Left hindlimb (tissue), 1 donor: ENCODE data around the gene COMP.
A peak's percentile ranks its signal among the peaks of the same experiment; 100 is the strongest.

Source experiments
- DNase-seq: peaks from one replicate; pipeline ENCODE4 v3.0.0-alpha.2; 2018

Gene COMP

GRCh38 chr19:18768997-18769891 is 21.9 kb downstream of the COMP start:
- DNase-seq = no peak

GRCh38 chr19:18768046-18768771 is 22.9 kb downstream of the COMP start:
- DNase-seq = no peak

- no peak for DNase-seq
Measured at GRCh38 chr19:18765224-18765623, 25.9 kb downstream of the COMP start.

- no peak for DNase-seq
Measured at GRCh38 chr19:18764591-18765051, 26.5 kb downstream of the COMP start.

- DNase-seq = no peak
Measured at GRCh38 chr19:18763674-18764590, 27.2 kb downstream of the COMP start.

GRCh38 chr19:18762125-18763023 is 28.7 kb downstream of the COMP start:
- peak; percentile 90 for DNase-seq

- DNase-seq = no peak
Measured at GRCh38 chr19:18761531-18762110, 29.5 kb downstream of the COMP start.

GRCh38 chr19:18760440-18761383 is 30.4 kb downstream of the COMP start:
- DNase-seq = no peak

GRCh38 chr19:18759995-18760426 is 31.1 kb downstream of the COMP start:
- DNase-seq = no peak

GRCh38 chr19:18759304-18759994 is 31.7 kb downstream of the COMP start:
- DNase-seq = no peak

- no peak for DNase-seq
Measured at GRCh38 chr19:18756896-18757295, 34.2 kb downstream of the COMP start.

GRCh38 chr19:18754501-18754900 is 36.6 kb downstream of the COMP start:
- DNase-seq = no peak

GRCh38 chr19:18751571-18751970 is 39.5 kb downstream of the COMP start:
- DNase-seq = no peak

- no peak for DNase-seq
Measured at GRCh38 chr19:18750295-18750970, 40.7 kb downstream of the COMP start.

GRCh38 chr19:18749362-18750231 is 41.5 kb downstream of the COMP start:
- no peak for DNase-seq

GRCh38 chr19:18746401-18747325 is 44.4 kb downstream of the COMP start:
- peak; percentile 80 for DNase-seq

- DNase-seq = no peak
Measured at GRCh38 chr19:18745931-18746330, 45.2 kb downstream of the COMP start.
